ENCODE results near the gene NKX2-3.

Gene NKX2-3

DNA sequence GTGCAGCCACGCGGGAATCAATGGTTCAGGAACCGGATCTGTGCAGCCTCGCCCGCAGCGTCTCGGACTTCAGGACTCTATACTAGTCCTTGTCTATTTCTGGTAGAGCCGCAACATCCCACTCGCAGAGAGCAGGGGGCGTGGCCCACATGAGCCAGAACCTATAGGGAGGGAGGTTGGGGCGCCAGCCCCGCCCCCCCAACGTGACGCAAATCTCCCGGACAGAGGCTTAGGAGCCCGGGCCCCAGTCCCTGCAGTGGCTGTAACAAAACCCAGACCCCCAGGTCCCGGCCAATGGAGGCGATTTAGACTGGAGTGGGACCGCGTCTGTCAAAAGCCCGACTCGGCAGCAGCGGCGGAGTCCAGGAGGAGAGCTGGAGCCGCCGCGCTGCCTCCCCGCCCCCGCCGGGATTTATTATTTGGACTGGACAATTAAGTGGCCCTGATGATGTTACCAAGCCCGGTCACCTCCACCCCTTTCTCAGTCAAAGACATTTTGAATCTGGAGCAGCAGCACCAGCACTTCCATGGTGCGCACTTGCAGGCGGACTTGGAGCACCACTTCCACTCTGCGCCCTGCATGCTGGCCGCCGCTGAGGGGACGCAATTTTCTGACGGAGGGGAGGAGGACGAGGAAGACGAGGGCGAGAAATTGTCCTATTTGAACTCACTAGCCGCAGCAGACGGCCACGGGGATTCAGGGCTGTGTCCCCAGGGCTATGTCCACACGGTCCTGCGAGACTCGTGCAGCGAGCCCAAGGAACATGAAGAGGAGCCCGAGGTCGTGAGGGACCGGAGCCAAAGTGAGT lies at the start of gene NKX2-3:
Gene NKX2-3 (plus strand): TSS at position 256 of the 809 bp plus-strand sequence. CDS start 190 bp downstream, at position 446.
- DNase-seq, result peak; percentile 81

DNA sequence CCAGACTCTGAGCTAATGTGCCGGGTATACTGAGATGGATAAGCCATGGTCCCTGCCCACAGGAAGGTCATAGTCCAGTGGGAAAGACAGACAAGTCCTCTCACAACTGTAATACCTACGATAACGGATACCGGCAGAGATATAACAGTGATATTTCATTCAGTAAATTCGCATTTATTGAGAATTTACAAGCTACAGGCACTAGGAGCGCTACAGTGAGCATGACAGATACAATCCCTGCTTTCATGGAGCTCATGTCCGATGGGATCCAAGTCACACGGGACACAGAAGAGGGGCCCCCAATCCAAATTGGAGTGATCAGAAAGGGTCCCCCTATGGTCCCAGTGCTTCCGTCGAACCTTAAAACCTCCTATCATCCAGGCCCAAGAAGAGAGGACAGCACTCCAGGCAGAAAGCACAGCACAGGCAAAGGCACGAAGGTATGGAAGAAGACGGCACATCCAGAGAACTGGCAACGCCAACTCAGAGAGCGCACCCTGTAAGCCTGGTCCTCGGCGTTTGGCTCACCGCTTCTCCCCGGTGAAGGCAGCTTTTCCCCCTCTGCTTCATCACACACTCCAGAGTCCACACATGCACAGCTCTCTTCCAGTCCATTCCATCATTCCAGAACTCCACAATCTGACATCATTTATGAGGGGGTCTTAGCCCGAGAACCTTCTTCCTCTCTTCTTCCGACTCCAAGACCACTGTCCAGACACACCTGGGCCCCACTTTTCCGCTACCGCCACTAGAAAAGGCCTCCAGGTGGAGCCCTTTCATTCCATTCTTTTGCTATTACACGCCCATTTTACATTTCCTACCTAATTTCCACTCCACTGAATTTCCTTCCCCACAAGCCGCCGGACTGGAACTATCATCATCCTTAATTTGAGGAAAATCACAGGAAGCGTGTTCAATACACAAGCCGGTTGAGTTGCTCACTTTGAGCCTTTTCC lies 47.8 kb upstream of the NKX2-3 start:
- DNase-seq, result no peak

- DNase-seq, result no peak
Observed at GRCh38 chr10:99487125-99487807, 45.5 kb upstream of the NKX2-3 start.

DNA sequence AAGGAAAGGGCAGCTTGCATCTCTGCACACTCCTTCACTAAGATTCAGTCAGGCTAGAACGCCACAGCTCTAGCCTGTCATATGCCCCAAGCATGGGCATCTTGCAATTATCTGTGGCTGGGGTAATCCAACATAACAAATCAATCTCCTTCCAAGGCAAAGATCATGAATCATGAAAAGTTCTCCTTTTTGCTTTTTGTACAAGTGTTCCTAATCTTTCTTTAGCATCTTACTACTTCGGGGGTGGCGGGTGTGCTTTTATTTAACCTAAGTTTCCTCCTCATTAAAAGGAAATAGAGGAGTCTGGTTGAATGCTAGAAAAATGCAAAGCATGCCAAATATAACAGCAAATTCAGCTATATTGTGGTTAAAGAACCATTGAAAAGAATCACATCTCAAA lies 43.5 kb upstream of the NKX2-3 start:
- no peak for DNase-seq

GRCh38 chr10:99497343-99498025 lies 35.3 kb upstream of the NKX2-3 start:
- no peak for DNase-seq

GRCh38 chr10:99506416-99506815 lies 26.3 kb upstream of the NKX2-3 start:
- no peak for DNase-seq

- DNase-seq, result no peak
Observed at GRCh38 chr10:99507265-99507664, 25.5 kb upstream of the NKX2-3 start.

GRCh38 chr10:99513061-99513460 lies 19.7 kb upstream of the NKX2-3 start:
- DNase-seq, result no peak

DNA sequence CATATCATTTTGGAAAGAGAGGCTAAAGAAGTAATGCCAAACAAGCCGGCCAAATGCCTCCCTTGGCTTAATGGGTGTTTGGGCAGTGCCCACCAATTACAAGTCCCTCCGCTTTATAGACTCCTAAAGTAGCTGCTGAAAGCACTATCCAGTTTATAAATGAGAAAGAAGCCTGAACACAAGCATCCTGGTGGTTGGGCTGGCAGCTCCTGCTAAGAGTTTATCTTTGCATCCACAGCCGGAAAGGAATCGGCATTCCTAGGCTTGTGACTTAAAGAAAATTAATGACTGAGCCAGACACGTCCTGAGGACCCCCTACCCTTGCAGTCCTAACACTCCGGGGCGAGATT lies 13.1 kb upstream of the NKX2-3 start:
- no peak for DNase-seq

DNA sequence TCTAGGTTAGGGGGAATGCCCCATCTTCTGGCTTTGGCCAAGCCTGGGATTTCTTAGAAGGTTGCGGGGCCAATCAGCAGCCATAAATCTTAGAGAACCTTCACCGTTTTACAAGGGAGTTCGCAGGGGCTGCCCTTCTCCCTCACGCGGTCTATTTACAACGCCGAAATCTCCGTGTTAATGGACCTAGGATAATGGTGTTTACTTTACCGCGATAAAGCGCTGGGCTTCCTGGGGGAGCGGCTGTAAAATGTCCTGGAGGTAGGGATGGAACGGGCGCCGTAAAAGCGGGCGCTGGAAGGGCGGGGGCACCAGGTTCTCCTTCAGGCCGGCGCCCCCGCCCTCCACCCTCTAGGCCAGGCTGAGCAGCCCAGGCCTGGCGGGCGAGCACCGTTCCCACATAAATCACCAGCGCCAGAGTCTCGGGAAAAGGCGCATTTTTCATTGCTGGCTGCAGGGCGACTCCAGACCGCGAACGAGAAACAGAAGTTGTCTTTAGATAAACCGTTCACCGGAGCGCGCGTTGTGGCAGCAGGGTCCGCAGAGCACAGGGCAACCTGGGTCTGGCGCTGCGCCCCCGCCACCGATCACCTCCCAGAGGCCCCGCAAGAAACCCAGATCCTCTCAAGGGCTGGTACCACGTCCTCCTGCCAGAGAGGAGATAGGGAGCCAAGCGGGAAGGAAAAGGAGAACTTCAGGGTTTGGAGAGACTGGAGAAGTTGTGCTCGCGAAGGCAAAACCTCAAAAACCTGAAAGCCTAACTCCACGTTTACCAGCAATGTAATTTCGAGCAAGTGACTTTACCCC lies 12.5 kb upstream of the NKX2-3 start:
- peak; percentile 65 for DNase-seq

DNA sequence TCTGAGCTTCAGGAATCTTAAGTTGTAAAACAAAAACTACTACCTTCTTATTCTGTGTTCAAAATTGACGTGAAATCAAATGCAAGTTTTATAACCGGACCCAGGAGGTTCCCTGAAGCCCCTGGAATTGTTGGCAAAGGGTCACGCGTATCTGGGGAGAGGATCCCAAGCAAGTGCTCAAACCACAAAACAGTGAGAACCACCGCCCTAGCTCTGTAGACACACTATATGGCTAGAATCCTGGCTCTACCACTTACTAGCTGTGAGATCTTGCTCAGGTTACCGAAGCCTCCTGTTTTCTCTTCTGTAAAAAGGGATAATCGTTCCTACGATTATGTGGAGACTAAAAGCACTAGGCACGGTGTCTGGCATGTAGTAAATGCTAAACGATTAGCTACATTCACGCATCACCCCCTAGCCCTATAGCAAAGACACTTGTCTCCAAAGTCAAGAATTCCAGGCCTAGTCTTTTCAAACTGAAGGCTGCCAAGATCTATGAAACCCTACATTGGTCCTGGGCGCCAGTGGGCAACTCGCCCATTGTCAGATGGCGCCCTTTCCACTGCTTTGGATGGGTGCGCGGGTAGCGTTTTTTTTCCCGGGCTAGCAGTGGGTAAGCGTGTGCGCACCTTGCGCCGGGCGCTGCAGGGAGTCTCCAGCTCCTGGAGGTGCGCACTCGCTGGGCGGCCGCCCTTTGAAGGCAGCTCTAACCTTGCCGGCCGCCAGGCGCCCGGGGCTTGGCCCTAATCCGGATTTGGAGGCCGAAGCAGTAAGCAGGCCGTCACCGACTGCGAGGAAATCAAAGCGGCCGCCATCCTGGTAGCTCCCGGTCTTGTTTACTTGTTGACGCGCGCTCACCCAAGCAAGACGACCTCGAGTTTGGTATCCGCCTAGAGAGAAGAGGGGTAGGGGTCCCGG lies 11.6 kb upstream of the NKX2-3 start:
- DNase-seq, result no peak

- peak; percentile 66 for DNase-seq
Observed at GRCh38 chr10:99521765-99522469, 10.8 kb upstream of the NKX2-3 start.

- DNase-seq, result peak; percentile 63
Observed at GRCh38 chr10:99522470-99523250, 10.1 kb upstream of the NKX2-3 start.

DNA sequence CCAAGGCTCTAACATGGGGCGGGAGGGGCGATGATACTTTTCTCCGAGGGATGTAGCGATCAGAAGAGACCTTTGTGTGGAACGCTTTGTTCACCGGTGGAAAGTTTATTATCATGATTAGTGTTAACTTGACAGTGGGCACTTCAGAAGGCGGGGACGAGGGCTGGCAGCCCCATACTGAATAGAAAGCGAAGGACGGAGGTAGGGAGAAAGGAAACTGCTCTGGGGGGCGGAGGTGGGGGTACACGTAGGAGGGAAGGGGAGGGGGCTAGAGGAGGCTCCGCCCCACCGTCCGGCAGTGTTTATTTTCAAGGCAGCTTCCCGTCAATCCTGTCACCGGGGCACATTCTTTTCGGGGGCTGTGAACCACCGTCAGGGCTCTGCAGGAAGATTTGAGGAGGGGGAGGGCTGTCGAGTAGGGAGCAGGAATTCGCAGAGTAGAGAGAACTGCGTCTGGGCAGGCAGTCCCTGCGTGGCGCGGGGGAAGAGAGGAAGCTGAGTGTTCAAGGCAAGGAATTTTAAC lies 9.4 kb upstream of the NKX2-3 start:
- peak; percentile 47 for DNase-seq

GRCh38 chr10:99524050-99524666 lies 8.6 kb upstream of the NKX2-3 start:
- DNase-seq, result no peak

DNA sequence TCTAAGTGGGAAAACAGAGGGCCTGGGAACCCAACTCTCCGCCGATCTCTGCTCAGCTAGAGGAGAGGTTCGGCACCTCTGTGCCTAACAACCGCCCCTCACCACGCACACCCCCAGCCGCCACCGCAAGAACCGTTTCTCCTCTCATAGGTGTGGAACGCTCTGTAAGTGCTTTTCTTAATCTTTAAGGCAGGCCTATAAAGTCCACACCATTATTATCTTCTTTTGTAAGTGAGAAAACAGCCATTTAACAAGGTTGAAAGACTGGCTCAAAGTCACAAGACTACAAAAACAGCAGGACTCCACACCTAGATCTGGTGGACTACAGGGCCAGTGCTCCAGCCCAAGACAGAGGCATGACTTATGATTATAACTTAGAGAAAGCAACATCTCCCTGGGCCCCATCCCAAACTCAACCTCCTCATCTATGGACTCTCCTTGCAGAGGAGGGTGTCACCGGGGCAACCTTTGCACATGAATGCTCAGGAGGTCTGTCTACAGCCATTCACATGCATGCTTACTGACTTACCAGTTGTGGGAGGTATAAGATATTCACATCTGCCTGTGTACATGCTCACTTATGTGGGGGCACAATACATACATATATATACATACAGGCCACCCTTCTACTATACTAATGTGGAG lies 7.9 kb upstream of the NKX2-3 start:
- no peak for DNase-seq

DNA sequence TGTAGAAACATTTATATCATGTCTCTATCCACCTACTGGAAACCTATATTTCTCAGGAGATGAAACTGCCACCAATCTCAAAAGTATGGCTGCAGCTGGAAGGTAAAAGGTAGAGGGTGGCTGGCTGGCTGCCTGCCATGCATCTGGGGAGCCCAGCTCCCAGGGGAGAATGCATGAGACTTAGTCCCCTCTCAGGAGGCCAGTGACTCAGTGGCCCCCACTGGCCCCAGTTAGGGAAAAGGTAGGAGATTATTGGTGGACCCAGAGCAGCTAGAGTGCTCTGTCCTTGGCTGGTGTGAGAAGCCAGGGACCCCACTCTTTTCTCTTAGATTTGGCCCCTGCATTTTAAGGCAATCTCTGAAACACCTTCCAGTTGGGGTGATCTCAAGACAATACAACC lies 6.8 kb upstream of the NKX2-3 start:
- no peak for DNase-seq

Measured in retina (tissue), 1 donor.